Heart left ventricle (tissue), 13 donors: Measurements from ENCODE around the gene FBXO21.

Experiments used
- CTCF ChIP-seq, 12 donors: fragments of 200-600 bp; sonication (generic) in 4 of 12; IDR thresholded peaks; one replicate each; pipeline versions ENCODE4 v1.5.0 to v1.8.0; 2018 to 2022; ENCODE audit warnings: antibody characterized with exemption in 12 of 12, mild to moderate bottlenecking in 5 of 12
- POLR2A ChIP-seq, 2 donors: fragments of 450-650 bp; IDR thresholded peaks; one replicate each; pipeline ENCODE4 v1.6.1; 2017; ENCODE audit warnings: antibody characterized with exemption in 2 of 2, mild to moderate bottlenecking in 2 of 2, moderate library complexity in 2 of 2
- donor health status: ischemic (EF 13 %, LVEDD 7.1; RV severe dilation, severe dysfunction).
- donor health status: DM: no; HTN: yes; CAD: no.
- donor health status: DM: no; HTN: no; CAD: no.
- donor health status: ischemic (EF 25% LVEDD 6.9; RV normal size, moderate dysfunction).
- donor health status: ischemic (EF 25% LVEDD 5.7; RV mildly dilated, moderate dysfunction).
- donor health status: ischemic (EF 35%, LVEDD 5.7; RV mildly dilated, moderate dysfunction).
- donor health status: nonischemic (EF 11% LVEDD 7.7; RV severe dilation, severe dysfunction).
- donor health status: DM: yes; HTN: yes; CAD: no.
- donor health status: PGD.
- donor health status: ischemic (EF 29% LVEDD 5.4; RV normal size, mild dysfunction).
- donor health status: nonischemic (EF 23%, LVEDD 6.1; RV moderate dilation, normal function).

- TF ChIP-seq CTCF (IDR thresholded peaks at IDR 0.05) (no peak), POLR2A (IDR thresholded peaks at IDR 0.05) (no peak)
Measured at GRCh38 chr12:117187421-117187820, 2.8 kb downstream of the FBXO21 start.
